H1 (cell line): ENCODE data around the gene NOL8. TPM values are rescaled to one million over a fixed set of nuclear protein-coding genes. Genes with fewer than 3 reads are reported as not detected.

Experiments used
- ATF2 ChIP-seq: IDR thresholded peaks from 2 replicates; pipeline ENCODE4 v1.6.1; 2012; ENCODE audit warnings: low read length, inconsistent platforms
- ATF3 ChIP-seq: IDR thresholded peaks from 2 replicates; pipeline ENCODE4 v1.6.1; 2011; ENCODE audit warnings: low read depth, mild to moderate bottlenecking, low read length; ENCODE audit not compliant: insufficient read depth
- CBX8 ChIP-seq: fragments of 300-800, 300-1000 bp; sonication (generic); IDR thresholded peaks from 2 replicates; pipeline ENCODE4 v1.7.1; 2016; ENCODE audit warnings: low read depth, low read length, borderline replicate concordance
- EGR1 ChIP-seq: IDR thresholded peaks from 2 replicates; pipeline ENCODE4 v1.6.1; 2011; ENCODE audit warnings: low read depth, low read length, borderline replicate concordance
- FOSL1 ChIP-seq: IDR thresholded peaks from 2 replicates; pipeline ENCODE4 v1.6.1; 2011; ENCODE audit warnings: mild to moderate bottlenecking, low read depth, low read length, moderate library complexity; ENCODE audit not compliant: insufficient read depth
- HDAC2 ChIP-seq, 2 experiments: fragments of 300-600 bp in 1 of 2; sonication (generic) in 1 of 2; IDR thresholded peaks; 2 replicates each; pipeline ENCODE4 v1.6.1; 2011 to 2012; ENCODE audit warnings: low read depth in 2 of 2, low read length in 2 of 2, mild to moderate bottlenecking in 2 of 2, moderate library complexity in 2 of 2, borderline replicate concordance in 1 of 2, inconsistent platforms in 1 of 2
- HDAC6 ChIP-seq: IDR thresholded peaks from one replicate; pipeline ENCODE4 v1.7.1; 2012; ENCODE audit warnings: low read depth, mild to moderate bottlenecking, inconsistent platforms, low read length, moderate library complexity
- JUN ChIP-seq: IDR thresholded peaks from 2 replicates; pipeline ENCODE4 v1.6.1; 2011; ENCODE audit warnings: low read depth, mild to moderate bottlenecking, improper control_type of control experiment, low read length
- JUND ChIP-seq: IDR thresholded peaks from 2 replicates; pipeline ENCODE4 v1.6.1; 2011; ENCODE audit warnings: mild to moderate bottlenecking, improper control_type of control experiment, low read length
- NRF1 ChIP-seq: IDR thresholded peaks from 2 replicates; pipeline ENCODE4 v1.6.1; 2011; ENCODE audit warnings: mild to moderate bottlenecking, low read depth, low read length, improper control_type of control experiment
- RBBP5 ChIP-seq: IDR thresholded peaks from 2 replicates; pipeline ENCODE4 v1.7.1; 2012; ENCODE audit warnings: low read depth, mild to moderate bottlenecking, inconsistent platforms, low read length, moderate library complexity, borderline replicate concordance
- RNF2 ChIP-seq: fragments of 200-900, 300-1000 bp; sonication (generic); IDR thresholded peaks from 2 replicates; pipeline ENCODE4 v1.7.1; 2016; ENCODE audit warnings: borderline replicate concordance, low read depth, mild to moderate bottlenecking, antibody characterized with exemption, low read length; ENCODE audit not compliant: poor library complexity, severe bottlenecking; ENCODE audit errors: missing control alignments
- SIRT6 ChIP-seq: IDR thresholded peaks from one replicate; pipeline ENCODE4 v1.7.1; 2012; ENCODE audit warnings: low read length, inconsistent platforms
- SUZ12 ChIP-seq: fragments of 200-600 bp; sonication (generic); IDR thresholded peaks from 2 replicates; pipeline ENCODE4 v1.6.1; 2012; ENCODE audit warnings: mild to moderate bottlenecking, inconsistent platforms, low read length, moderate library complexity, mixed read lengths
- TAF1 ChIP-seq: IDR thresholded peaks from 2 replicates; pipeline ENCODE4 v1.6.1; 2011; ENCODE audit warnings: mild to moderate bottlenecking, low read depth, low read length
- TBP ChIP-seq: IDR thresholded peaks from 2 replicates; pipeline ENCODE4 v1.6.1; 2011; ENCODE audit warnings: low read depth, low read length, improper control_type of control experiment
- polyA plus RNA-seq, 7 experiments: library from polyadenylated mRNA; depleted of rRNA in 3 of 7; stranded (reverse) in 5 of 7; unstranded in 2 of 7; fragments of >200 nt in 5 of 7; fragments of 200-250 nt in 2 of 7; gene quantifications; 1 replicate in 5 of 7; 2 replicates in 1 of 7; 4 replicates in 1 of 7; pipeline versions ENCODE4 v1.2.1 to v1.2.3, GENCODE V29; 2011 to 2013; ENCODE audit warnings: missing spikeins in 2 of 7, mixed read lengths in 2 of 7
- total RNA-seq: library from RNA; stranded (reverse); fragmentation: NEBNext Ultra II Directional; extraction: Animal tissue kit (Norgen Biotek cat#: 25700); gene quantifications from 2 replicates; pipeline ENCODE4 v1.2.1, GENCODE V29; 2021

Gene NOL8
- total and polyA plus RNA-seq, 2 of the 8 experiments (the other 6 are each of a cell fraction or from before 2014, with no cell fraction given) = 6.2 to 30.4 TPM

DNA sequence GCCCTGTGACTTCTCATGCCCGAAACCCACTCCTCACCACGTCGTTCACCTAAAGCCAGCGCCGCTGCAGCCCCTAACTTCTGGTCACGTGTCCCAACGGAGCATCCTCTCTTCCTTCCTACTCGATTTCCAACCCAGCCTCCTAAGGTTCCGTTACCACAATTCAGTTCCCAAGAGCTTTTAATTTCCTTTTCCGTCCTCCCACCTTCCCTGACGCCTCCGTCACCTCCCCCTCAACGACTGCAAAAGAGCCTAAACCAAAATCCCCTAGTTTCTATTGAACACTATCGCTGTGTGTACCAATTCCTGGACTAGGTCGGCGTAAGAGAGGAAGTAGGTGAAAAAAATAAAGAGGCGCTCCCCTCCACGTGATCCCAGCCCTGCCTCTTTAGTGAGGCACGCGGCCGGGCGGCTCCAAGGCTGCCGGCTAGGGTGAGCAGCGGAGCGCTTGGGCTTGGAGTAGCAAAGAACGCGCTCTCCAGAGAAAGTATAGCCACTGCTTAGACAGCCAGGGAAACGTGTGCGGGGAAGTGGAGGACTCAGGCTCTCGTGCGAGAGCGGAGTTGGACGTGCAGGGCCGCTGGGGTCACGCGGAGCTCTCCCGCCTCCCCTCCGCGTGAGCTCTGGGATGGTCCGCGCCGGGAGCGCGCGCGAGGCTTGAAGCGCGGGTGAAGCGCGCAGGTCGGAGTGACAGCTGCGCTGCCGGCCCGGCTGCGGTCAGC is at the start of gene NOL8, which contains the start of gene CENPP (continued):
- peak; percentile 77 for TF ChIP-seq ATF3
- no peak; the same call in 1 of the 2 replicates for TF ChIP-seq RBBP5
- TF ChIP-seq RNF2 = no peak
- no peak for TF ChIP-seq SUZ12
- peak; percentile 91 for TF ChIP-seq JUND
- TF ChIP-seq CBX8 = no peak
- no peak for TF ChIP-seq EGR1
- TF ChIP-seq SIRT6 = no peak
- no peak for TF ChIP-seq FOSL1
- peak in 1 of 2 experiments; percentile 88; a peak in 2 of 4 replicates for TF ChIP-seq HDAC2 (IDR thresholded peaks at IDR 0.05; ENCODE audit: borderline replicate concordance in 1 of 2, low read depth in 2 of 2, low read length in 2 of 2)
- TF ChIP-seq TAF1 = peak; percentile 97
- peak; percentile 94 for TF ChIP-seq TBP
- TF ChIP-seq ATF2 = peak; percentile 72; the same call in 1 of the 2 replicates
- no peak for TF ChIP-seq NRF1
- TF ChIP-seq HDAC6 = no peak
- TF ChIP-seq JUN = peak; percentile 62; the same call in 1 of the 2 replicates
